ENCODE results near the gene RHOC. TPM values are rescaled to one million over a fixed set of nuclear protein-coding genes. Genes with fewer than 3 reads are reported as not detected.

Gene RHOC
- total RNA-seq, 4 donors from 2014 or later: 163 to 632 (median 483) TPM

DNA sequence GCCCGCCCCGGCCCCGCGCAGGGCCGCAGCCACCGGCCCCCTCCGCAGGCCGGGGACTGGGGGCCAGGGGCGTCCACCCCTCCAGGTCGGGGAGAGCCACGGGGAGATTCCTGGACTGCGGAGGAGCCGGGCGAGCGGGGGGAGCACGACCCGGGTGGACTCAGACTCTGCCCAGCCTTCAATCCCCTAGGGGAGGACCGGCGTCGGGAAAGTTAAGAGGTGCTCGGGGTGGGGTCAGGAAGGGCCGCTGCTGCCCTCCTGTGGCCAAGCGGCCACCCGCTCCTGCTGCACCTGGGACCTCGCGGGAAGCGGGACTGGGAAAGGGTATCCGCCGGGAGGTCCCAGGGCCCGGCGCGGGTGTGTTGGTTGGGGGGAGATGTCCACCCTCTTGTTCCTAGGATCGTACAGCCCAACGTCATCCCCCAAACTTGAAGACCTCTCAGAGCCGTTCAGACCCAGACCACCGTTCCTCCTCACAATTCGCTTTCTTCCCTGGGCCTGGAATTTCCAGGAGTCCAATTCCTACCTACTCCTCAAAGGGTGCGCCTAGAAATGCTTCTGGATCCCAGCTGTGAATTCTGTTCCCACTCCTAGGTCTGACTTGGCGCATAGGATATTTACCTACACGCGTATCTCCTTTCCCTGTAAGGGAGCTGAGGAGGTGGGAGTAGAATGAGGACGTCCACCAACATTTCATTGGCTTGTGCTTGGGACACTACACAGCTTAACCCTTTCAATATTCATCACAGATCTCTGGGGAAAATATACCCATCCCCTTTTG is 484 bp upstream of the RHOC start:
- peak; percentile 79 to 94 (median 93) for DNase-seq
- H3K27me3 ChIP-seq: no peaks in the 10 kb centered on the region
- peak overlapping the region; percentile 84 to 100 (median 92) for H3K27ac ChIP-seq
- peaks cover 0 to 15% (median 0%) of the 10 kb centered on the region in 3 donors for H3K36me3 ChIP-seq
- peak overlapping the region; percentile 73 to 99 (median 76) for H3K4me3 ChIP-seq
- H3K4me1 ChIP-seq: peaks cover 0 to 39% (median 5%) of the 10 kb centered on the region in 4 donors
- TF ChIP-seq CTCF (IDR thresholded peaks at IDR 0.05) (peak; percentile 77 to 94 (median 92)), POLR2A (IDR thresholded peaks at IDR 0.05) (no peak)
- no peaks in the 10 kb centered on the region for H3K9me3 ChIP-seq

- Histone ChIP-seq H3K9me3 (no peaks in the 10 kb centered on the region), H3K4me1 (peaks cover 12 to 62% (median 20%) of the 10 kb centered on the region in 4 donors), H3K27ac (peak overlapping the region; percentile 84 to 100 (median 92)), H3K4me3 (peak overlapping the region in 3 of 4 donors; percentile 73 to 99 (median 77)), H3K36me3 (peaks cover 0 to 30% (median 0%) of the 10 kb centered on the region in 3 donors), H3K27me3 (no peaks in the 10 kb centered on the region)
- peak; percentile 43 to 74 for TF ChIP-seq POLR2A (IDR thresholded peaks at IDR 0.05)
- no peak for TF ChIP-seq CTCF (IDR thresholded peaks at IDR 0.05)
- DNase-seq: peak; percentile 66 to 89 (median 83)
These were observed 1.8 kb downstream of the RHOC start for GRCh38 chr1:112704934-112705627.

- Histone ChIP-seq H3K36me3 (peaks cover 0 to 30% (median 0%) of the 10 kb centered on the region in 3 donors), H3K27me3 (no peaks in the 10 kb centered on the region), H3K9me3 (no peaks in the 10 kb centered on the region), H3K27ac (peak overlapping the region; percentile 84 to 100 (median 92)), H3K4me1 (peaks cover 16 to 68% (median 23%) of the 10 kb centered on the region in 4 donors), H3K4me3 (peak overlapping the region in 2 of 4 donors; percentile 77 to 99)
- DNase-seq: no peak
- TF ChIP-seq CTCF (IDR thresholded peaks at IDR 0.05) (no peak), POLR2A (IDR thresholded peaks at IDR 0.05) (no peak)
These were observed 2.5 kb downstream of the RHOC start for GRCh38 chr1:112704391-112704933.

GRCh38 chr1:112703706-112704105 is 3.2 kb downstream of the RHOC start:
- no peaks in the 10 kb centered on the region for H3K27me3 ChIP-seq
- TF ChIP-seq POLR2A (IDR thresholded peaks at IDR 0.05) (no peak), CTCF (IDR thresholded peaks at IDR 0.05) (no peak)
- no peak overlapping the region for H3K4me3 ChIP-seq
- no peaks in the 10 kb centered on the region for H3K9me3 ChIP-seq
- no peak for DNase-seq
- H3K4me1 ChIP-seq: peaks cover 16 to 76% (median 24%) of the 10 kb centered on the region in 4 donors
- peak overlapping the region in 3 of 4 donors; percentile 92 to 100 (median 93) for H3K27ac ChIP-seq
- peaks cover 0 to 30% (median 0%) of the 10 kb centered on the region in 3 donors for H3K36me3 ChIP-seq

- Histone ChIP-seq H3K9me3 (no peaks in the 10 kb centered on the region), H3K4me3 (no peak overlapping the region), H3K27me3 (no peaks in the 10 kb centered on the region), H3K4me1 (peaks cover 16 to 80% (median 24%) of the 10 kb centered on the region in 4 donors), H3K36me3 (peaks cover 0 to 34% (median 0%) of the 10 kb centered on the region in 3 donors), H3K27ac (peak overlapping the region in 3 of 4 donors; percentile 11 to 100 (median 93))
- DNase-seq: peak in 1 of 3 donors; percentile 42
- no peak for TF ChIP-seq CTCF (IDR thresholded peaks at IDR 0.05)
- no peak for TF ChIP-seq POLR2A (IDR thresholded peaks at IDR 0.05)
These were observed 4.3 kb downstream of the RHOC start for GRCh38 chr1:112702420-112703261.

Data from Peyer's patch (tissue), 4 donors.